HCT116 (cell line): Measurements from ENCODE around the gene CCDC15. TPM values are rescaled to one million over a fixed set of nuclear protein-coding genes. Genes with fewer than 3 reads are reported as not detected.

Experiments
- ATAC-seq: fragments of 200-7000 bp; cut with Tn5 transposase; 2 replicates; pipeline ENCODE4 v1.9.1; 2020; ENCODE audit warnings: mild to moderate bottlenecking, moderate library complexity
- BruUV-seq: library from RNA; stranded (reverse); fragments of 400-500 nt; replicated peaks from 2 replicates; lab custom pipeline; 2021; lab: Mats Ljungman, UMichigan
- CTCF ChIA-PET: fragments of 300-600 bp; sonication (Branson Sonifier 250); formaldehyde crosslinking; loops from one replicate; lab custom pipeline; 2021; ENCODE audit warnings: antibody characterized with exemption; lab: Charles Lee
- POLR2A ChIA-PET: fragments of 300-600, 350-600 bp; sonication (Branson Sonifier 250); formaldehyde crosslinking; loops from one replicate; lab custom pipeline; 2021; ENCODE audit warnings: antibody characterized with exemption; lab: Charles Lee
- RAD21 ChIA-PET, 2 experiments: fragments of 300-600 bp; sonication (Branson Sonifier 250); formaldehyde crosslinking; loops; one replicate each; lab custom pipeline; 2023; ENCODE audit warnings: low total read pairs in 2 of 2; ENCODE audit not compliant: uncharacterized antibody in 2 of 2, unreplicated experiment in 2 of 2, low non-redundant PET in 1 of 2; lab: Charles Lee
- DNase-seq: peaks from one replicate; pipeline ENCODE4 v3.0.0-alpha.2; 2010; ENCODE audit warnings: low read depth, low spot score
- H2AFZ ChIP-seq: fragments of 200-600 bp; shearing (Covaris generic), sonication (generic); 2 replicates; pipeline ENCODE4 v1.6.1; 2017; ENCODE audit warnings: low read depth, mixed run types, mixed read lengths, antibody characterized with exemption, low read length; ENCODE audit not compliant: poor library complexity, severe bottlenecking
- H3K27ac ChIP-seq: 2 replicates; pipeline ENCODE4 v1.5.1; 2012; ENCODE audit warnings: low read depth, low read length
- H3K27me3 ChIP-seq: fragments of 200-600 bp; sonication (generic); 2 replicates; pipeline ENCODE4 v1.6.1; 2016; ENCODE audit warnings: mixed run types, low read length, mixed read lengths; ENCODE audit not compliant: insufficient read depth
- H3K36me3 ChIP-seq, 2 experiments: fragments of 200-500 bp in 1 of 2; fragments of 200-600 bp in 1 of 2; sonication (Bioruptor generic) in 1 of 2; sonication (generic) in 1 of 2; 2 replicates each; pipeline versions ENCODE4 v1.5.1 to v1.6.1; 2014 to 2016; ENCODE audit warnings: low read length in 2 of 2, inconsistent platforms in 1 of 2, mixed read lengths in 1 of 2, mixed run types in 1 of 2; ENCODE audit not compliant: insufficient read depth in 2 of 2, control insufficient read depth in 1 of 2
- H3K4me1 ChIP-seq, 2 experiments: fragments of 200-600 bp in 1 of 2; sonication (generic) in 1 of 2; 2 replicates each; pipeline versions ENCODE4 v1.5.1 to v1.6.1; 2012 to 2017; ENCODE audit warnings: low read length in 2 of 2, inconsistent platforms in 1 of 2, mild to moderate bottlenecking in 1 of 2, mixed read lengths in 1 of 2, mixed run types in 1 of 2, moderate library complexity in 1 of 2; ENCODE audit not compliant: insufficient read depth in 2 of 2, control insufficient read depth in 1 of 2
- H3K4me2 ChIP-seq: fragments of 200-600 bp; sonication (generic); 2 replicates; pipeline ENCODE4 v1.6.1; 2017; ENCODE audit warnings: mixed run types, low read length, mixed read lengths
- H3K4me3 ChIP-seq, 2 experiments: fragments of 200-600 bp in 1 of 2; sonication (generic) in 1 of 2; replicated peaks in 1 of 2; 2 replicates each; pipeline ENCODE4 v1.5.1; 2011 to 2016; ENCODE audit warnings: low read length in 2 of 2, control low read depth in 1 of 2, low read depth in 1 of 2, mild to moderate bottlenecking in 1 of 2, mixed read lengths in 1 of 2, mixed run types in 1 of 2
- H3K79me2 ChIP-seq: fragments of 200-600 bp; sonication (generic); 2 replicates; pipeline ENCODE4 v1.6.1; 2017; ENCODE audit warnings: mild to moderate bottlenecking, mixed run types, low read length, moderate library complexity, mixed read lengths; ENCODE audit not compliant: insufficient read depth
- H3K9ac ChIP-seq: fragments of 200-600 bp; sonication (generic); 2 replicates; pipeline ENCODE4 v1.6.1; 2016; ENCODE audit warnings: low read length, mixed read lengths
- H3K9me2 ChIP-seq: fragments of 200-600 bp; sonication (generic), shearing (Covaris generic); 2 replicates; pipeline ENCODE4 v1.6.1; 2017; ENCODE audit warnings: mixed run types, mild to moderate bottlenecking, moderate library complexity; ENCODE audit not compliant: insufficient read depth
- H3K9me3 ChIP-seq, 2 experiments: fragments of 200-500 bp in 1 of 2; fragments of 200-600 bp in 1 of 2; sonication (Bioruptor generic) in 1 of 2; sonication (generic) in 1 of 2; 2 replicates each; pipeline ENCODE4 v1.6.1; 2014 to 2017; ENCODE audit warnings: low read length in 2 of 2, mixed read lengths in 2 of 2, inconsistent platforms in 1 of 2, low read depth in 1 of 2, mild to moderate bottlenecking in 1 of 2, mixed run types in 1 of 2, moderate library complexity in 1 of 2; ENCODE audit not compliant: control insufficient read depth in 1 of 2, insufficient read depth in 1 of 2
- H4K20me1 ChIP-seq: fragments of 200-600 bp; sonication (generic), shearing (Covaris generic); 2 replicates; pipeline ENCODE4 v1.6.1; 2017; ENCODE audit warnings: mixed run types, mild to moderate bottlenecking, moderate library complexity; ENCODE audit not compliant: insufficient read depth
- ATF3 ChIP-seq: IDR thresholded peaks from 2 replicates; pipeline ENCODE4 v1.6.1; 2012
- CTCF ChIP-seq, 3 experiments: fragments of 200-600 bp in 1 of 3; sonication (generic) in 1 of 3; IDR thresholded peaks in 2 of 3; conservative IDR thresholded peaks in 1 of 3; 2 replicates each; pipeline ENCODE4 v1.5.1; 2012 to 2017; ENCODE audit warnings: low read depth in 2 of 3, low read length in 2 of 3, antibody characterized with exemption in 1 of 3, borderline replicate concordance in 1 of 3, control low read depth in 1 of 3, mild to moderate bottlenecking in 1 of 3, mixed read lengths in 1 of 3, mixed run types in 1 of 3, moderate library complexity in 1 of 3; ENCODE audit not compliant: insufficient read depth in 1 of 3
- EGR1 ChIP-seq: IDR thresholded peaks from 2 replicates; pipeline ENCODE4 v1.6.1; 2012; ENCODE audit warnings: low read depth
- ELF1 ChIP-seq: IDR thresholded peaks from 2 replicates; pipeline ENCODE4 v1.6.1; 2012; ENCODE audit warnings: low read depth, borderline replicate concordance
- EZH2 ChIP-seq: fragments of 200-600 bp; sonication (generic); IDR thresholded peaks from 2 replicates; pipeline ENCODE4 v1.6.1; 2017; ENCODE audit warnings: antibody characterized with exemption, mixed run types
- EZH2phosphoT487 ChIP-seq: fragments of 200-600 bp; IDR thresholded peaks from 2 replicates; pipeline ENCODE4 v1.6.1; 2018; ENCODE audit warnings: antibody characterized with exemption, borderline replicate concordance
- FOSL1 ChIP-seq: IDR thresholded peaks from 2 replicates; pipeline ENCODE4 v1.6.1; 2012; ENCODE audit warnings: low read depth
- MAX ChIP-seq: IDR thresholded peaks from 2 replicates; pipeline ENCODE4 v1.6.1; 2012
- POLR2A ChIP-seq: IDR thresholded peaks from 2 replicates; pipeline ENCODE4 v1.7.0; 2011; ENCODE audit warnings: borderline replicate concordance; ENCODE audit not compliant: insufficient read depth, insufficient read length; ENCODE audit errors: extremely low read depth
- SIN3A ChIP-seq: IDR thresholded peaks from 2 replicates; pipeline ENCODE4 v1.6.1; 2012; ENCODE audit warnings: low read depth
- SP1 ChIP-seq: IDR thresholded peaks from 2 replicates; pipeline ENCODE4 v1.6.1; 2012; ENCODE audit warnings: low read depth
- SRF ChIP-seq: IDR thresholded peaks from 2 replicates; pipeline ENCODE4 v1.6.1; 2012; ENCODE audit warnings: low read depth
- TCF7L2 ChIP-seq: IDR thresholded peaks from 2 replicates; pipeline ENCODE4 v1.7.0; 2011; ENCODE audit warnings: borderline replicate concordance, inconsistent platforms; ENCODE audit not compliant: insufficient read depth, insufficient read length; ENCODE audit errors: extremely low read depth
- YY1 ChIP-seq: IDR thresholded peaks from 2 replicates; pipeline ENCODE4 v1.6.1; 2011; ENCODE audit warnings: low read length, low read depth, moderate library complexity, mild to moderate bottlenecking; ENCODE audit not compliant: insufficient replicate concordance; ENCODE audit errors: extremely low read depth
- ZFX ChIP-seq: fragments of 450-650 bp; IDR thresholded peaks from 2 replicates; pipeline ENCODE4 v1.6.1; 2017
- ZNF274 ChIP-seq: fragments of 200-500 bp; sonication (Bioruptor generic); IDR thresholded peaks from 2 replicates; pipeline ENCODE4 v1.6.1; 2014; ENCODE audit warnings: mild to moderate bottlenecking, low read depth, low read length, inconsistent platforms
- intact Hi-C: fragments of 100-400 bp; cut with micrococcal nuclease; formaldehyde crosslinking; loops from 2 replicates; pipeline ENCODE4 v1.10.0; 2022
- total RNA-seq: library from RNA; stranded (reverse); gene quantifications from one replicate; pipeline ENCODE4 v1.2.1, GENCODE V29; 2021; ENCODE audit not compliant: unreplicated experiment

CCDC15 gene
- total RNA-seq, 1 experiment from 2014 or later: 2.4 TPM

- no peak for TF ChIP-seq SP1
- no peak for TF ChIP-seq SIN3A
- no peak for TF ChIP-seq FOSL1
- TF ChIP-seq YY1: no peak
- no peak for TF ChIP-seq EZH2
- TF ChIP-seq SRF: no peak
- TF ChIP-seq POLR2A: no peak
- no peak for TF ChIP-seq TCF7L2
- TF ChIP-seq ATF3: no peak
- TF ChIP-seq ELF1: no peak
- no peak for TF ChIP-seq CTCF (IDR thresholded peaks at IDR 0.05 in 2 of 3, conservative IDR thresholded peaks at IDR 0.05 in 1 of 3; ENCODE audit: borderline replicate concordance in 1 of 3, insufficient read depth in 1 of 3, low read depth in 2 of 3, low read length in 2 of 3)
- TF ChIP-seq EZH2phosphoT487: no peak
- TF ChIP-seq EGR1: no peak
- TF ChIP-seq MAX: no peak
- TF ChIP-seq ZFX: no peak
- TF ChIP-seq ZNF274: no peak
- TF ChIP-seq, all 23 proteins: peak for 0
- no peaks in the 10 kb centered on the region for H4K20me1 ChIP-seq
- H3K27ac ChIP-seq: no peak overlapping the region
- no peaks in the 10 kb centered on the region for H3K9me2 ChIP-seq
- no peaks in the 10 kb centered on the region for H3K9me3 ChIP-seq
- ChIA-PET POLR2A (no interaction called here), RAD21 (no interaction called here), CTCF (no interaction called here)
- peaks cover 14 to 66% of the 10 kb centered on the region in 2 experiments; a peak in 3 of 4 replicates for H3K4me1 ChIP-seq
- DNase-seq: no peak
- no TSS peak for BruUV-seq
- H3K79me2 ChIP-seq: no peaks in the 10 kb centered on the region
- H3K27me3 ChIP-seq: no peaks in the 10 kb centered on the region
- no peak overlapping the region for H3K9ac ChIP-seq
- no peak overlapping the region for H3K4me3 ChIP-seq
- no peak for ATAC-seq
- no peak overlapping the region for H3K4me2 ChIP-seq
- H2AFZ ChIP-seq: no peak overlapping the region
- intact Hi-C loops: no loop called here
- H3K36me3 ChIP-seq: no peaks in the 10 kb centered on the region
These were observed 130.8 kb downstream of the CCDC15 start for GRCh38 chr11:125084761-125085231.
